ENCODE data around the gene CFL2. TPM values are rescaled to one million over a fixed set of nuclear protein-coding genes. Genes with fewer than 3 reads are reported as not detected.
"Not testable (repeated sequence)": the region's sequence is repeated elsewhere in the genome, so short reads cannot be mapped to it uniquely, and the experiment has no call there.

The CFL2 gene
- total RNA-seq, 5 donors from 2014 or later (not counting 1 experiment from before 2014, with no cell fraction given) = 10.7 to 27.3 (median 13.9) TPM

DNA sequence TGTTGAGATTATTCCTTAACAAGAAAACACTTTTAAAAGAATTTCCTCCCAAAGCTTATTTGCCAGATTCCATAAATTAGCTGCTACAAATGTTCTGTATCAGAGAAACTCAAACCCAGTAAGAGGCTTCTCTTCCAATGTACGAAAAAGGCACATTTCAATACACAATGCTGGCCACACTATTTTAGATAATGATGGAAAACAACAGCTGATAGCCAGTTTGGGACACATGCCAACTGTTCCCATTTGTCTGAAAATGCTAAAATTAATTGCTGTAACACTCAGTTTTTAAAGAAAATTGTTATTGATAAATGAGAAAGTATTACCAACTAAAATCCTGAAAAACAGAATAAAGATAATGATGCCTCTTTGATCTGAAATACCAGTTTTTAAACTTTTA lies 4.4 kb downstream of the CFL2 start:
- no peak overlapping the region for H3K27ac Mint-ChIP-seq
- H3K9me3 Mint-ChIP-seq = no peaks in the 10 kb centered on the region
- no peaks in the 10 kb centered on the region for H3K27me3 ChIP-seq (replicated peaks in 1 of 2; ENCODE audit: control insufficient read depth in 2 of 2, extremely low read depth in 1 of 2, insufficient read depth in 2 of 2, low read length in 1 of 2)
- ChIA-PET POLR2A (interaction anchor here (0.5 to 0.7 kb wide), 6 partner anchors 27 to 470 kb away, joined by 3 to 7 read pairs (median 4); no protein-coding TSS in a partner anchor), CTCF (interaction anchor here (0.6 to 4.0 kb wide), 4 partner anchors 9 to 52 kb away, joined by 3 to 14 read pairs (median 6); no protein-coding TSS in a partner anchor)
- no CpG with 5 or more reads among the region's 1 CpG for WGBS (ENCODE audit: insufficient coverage)
- no peak for DNase-seq
- H3K4me3 ChIP-seq (ENCODE audit: control insufficient read depth in 1 of 2, extremely low read depth in 1 of 2, low read length in 1 of 2) = no peak overlapping the region
- ATAC-seq (replicated peaks in 1 of 4) = no peak
- no peaks in the 10 kb centered on the region for H3K27me3 Mint-ChIP-seq
- H3K9me3 ChIP-seq = no peaks in the 10 kb centered on the region
- H3K27ac ChIP-seq (ENCODE audit: low read length) = no peak overlapping the region
- no peak overlapping the region for H3K4me3 Mint-ChIP-seq
- peaks cover 0 to 2% of the 10 kb centered on the region in 2 donors for H3K36me3 ChIP-seq (ENCODE audit: control insufficient read depth in 2 of 2, extremely low read depth in 1 of 2, insufficient read depth in 1 of 2, low read length in 1 of 2)
- H3K4me1 ChIP-seq (ENCODE audit: control insufficient read depth in 1 of 2, extremely low read depth in 1 of 2, insufficient read depth in 2 of 2, low read length in 2 of 2) = peaks cover 8% of the 10 kb centered on the region in 2 experiments
- peaks cover 12 to 24% (median 22%) of the 10 kb centered on the region in 3 donors for H3K4me1 Mint-ChIP-seq
- H3K36me3 Mint-ChIP-seq = no peaks in the 10 kb centered on the region

DNA sequence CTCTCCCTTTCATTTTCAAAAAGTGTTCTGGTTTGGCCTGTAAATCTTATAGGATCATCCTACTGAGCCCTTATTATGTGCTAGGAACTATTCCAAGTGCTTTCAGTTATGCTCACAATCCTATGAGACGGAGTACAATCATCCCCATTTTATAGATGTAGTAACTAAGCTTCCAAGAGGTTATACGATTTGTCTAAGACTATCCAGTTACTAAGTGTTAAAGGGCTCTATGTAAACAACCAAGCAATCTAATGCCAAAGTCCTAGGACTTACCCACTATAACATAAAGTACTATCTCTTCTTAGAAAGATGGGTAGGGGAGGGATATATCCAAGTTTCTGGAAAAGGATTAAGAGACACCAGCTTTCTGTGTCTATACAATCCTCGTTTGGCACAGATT lies 6.7 kb downstream of the CFL2 start:
- Histone ChIP-seq H3K4me3 (ENCODE audit: control insufficient read depth in 1 of 2, extremely low read depth in 1 of 2, low read length in 1 of 2) (no peak overlapping the region), H3K4me1 (ENCODE audit: control insufficient read depth in 1 of 2, extremely low read depth in 1 of 2, insufficient read depth in 2 of 2, low read length in 2 of 2) (no peaks in the 10 kb centered on the region), H3K9me3 (no peaks in the 10 kb centered on the region), H3K36me3 (ENCODE audit: control insufficient read depth in 2 of 2, extremely low read depth in 1 of 2, insufficient read depth in 1 of 2, low read length in 1 of 2) (peaks cover 0 to 2% of the 10 kb centered on the region in 2 donors), H3K27ac (ENCODE audit: low read length) (no peak overlapping the region), H3K27me3 (replicated peaks in 1 of 2; ENCODE audit: control insufficient read depth in 2 of 2, extremely low read depth in 1 of 2, insufficient read depth in 2 of 2, low read length in 1 of 2) (no peaks in the 10 kb centered on the region)
- ChIA-PET CTCF (no interaction called here), POLR2A (interaction anchor here in 1 of 2 donors (0.6 kb wide), 1 partner anchor 291 kb away, joined by 3 read pairs; no protein-coding TSS in a partner anchor)
- ATAC-seq (replicated peaks in 1 of 4) (no peak), DNase-seq (no peak)
- H3K27ac Mint-ChIP-seq = no peak overlapping the region
- no peaks in the 10 kb centered on the region for H3K36me3 Mint-ChIP-seq
- no peaks in the 10 kb centered on the region for H3K27me3 Mint-ChIP-seq
- no peak overlapping the region for H3K4me3 Mint-ChIP-seq
- H3K4me1 Mint-ChIP-seq = peaks cover 0 to 13% (median 9%) of the 10 kb centered on the region in 3 donors
- H3K9me3 Mint-ChIP-seq = no peaks in the 10 kb centered on the region
- no CpG with 5 or more reads among the region's 3 CpGs for WGBS (ENCODE audit: insufficient coverage)

DNA sequence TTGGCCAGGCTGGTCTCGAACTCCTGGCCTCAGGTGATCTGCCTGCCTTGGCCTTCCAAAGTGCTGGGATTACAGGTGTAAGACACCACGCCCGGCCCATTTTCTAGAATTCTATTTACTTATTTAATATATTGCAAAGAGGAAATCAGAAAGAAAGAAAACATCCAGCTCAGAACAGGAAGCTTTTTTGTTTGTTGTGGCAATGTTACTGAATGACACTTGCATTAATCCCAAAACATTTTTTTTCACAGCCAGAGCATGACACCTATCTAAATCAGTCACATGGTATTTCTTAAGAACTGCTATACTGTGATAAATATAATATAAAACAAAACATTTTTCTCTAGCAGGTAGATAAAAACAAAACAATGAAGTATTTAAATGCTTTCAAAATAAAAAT lies 12.6 kb downstream of the CFL2 start:
- Histone ChIP-seq H3K27ac (ENCODE audit: low read length) (no peak overlapping the region), H3K27me3 (replicated peaks in 1 of 2; ENCODE audit: control insufficient read depth in 2 of 2, extremely low read depth in 1 of 2, insufficient read depth in 2 of 2, low read length in 1 of 2) (no peaks in the 10 kb centered on the region), H3K36me3 (ENCODE audit: control insufficient read depth in 2 of 2, extremely low read depth in 1 of 2, insufficient read depth in 1 of 2, low read length in 1 of 2) (no peaks in the 10 kb centered on the region), H3K4me1 (ENCODE audit: control insufficient read depth in 1 of 2, extremely low read depth in 1 of 2, insufficient read depth in 2 of 2, low read length in 2 of 2) (no peaks in the 10 kb centered on the region), H3K9me3 (no peaks in the 10 kb centered on the region), H3K4me3 (ENCODE audit: control insufficient read depth in 1 of 2, extremely low read depth in 1 of 2, low read length in 1 of 2) (no peak overlapping the region)
- ChIA-PET CTCF (no interaction called here), POLR2A (no interaction called here)
- no CpG with 5 or more reads among the region's 3 CpGs for WGBS (ENCODE audit: insufficient coverage)
- H3K27ac Mint-ChIP-seq = no peak overlapping the region
- no peaks in the 10 kb centered on the region for H3K4me1 Mint-ChIP-seq
- H3K27me3 Mint-ChIP-seq = no peaks in the 10 kb centered on the region
- ATAC-seq (replicated peaks in 1 of 4) (no peak), DNase-seq (no peak)
- H3K9me3 Mint-ChIP-seq = no peaks in the 10 kb centered on the region
- H3K36me3 Mint-ChIP-seq = no peaks in the 10 kb centered on the region
- H3K4me3 Mint-ChIP-seq = no peak overlapping the region

DNA sequence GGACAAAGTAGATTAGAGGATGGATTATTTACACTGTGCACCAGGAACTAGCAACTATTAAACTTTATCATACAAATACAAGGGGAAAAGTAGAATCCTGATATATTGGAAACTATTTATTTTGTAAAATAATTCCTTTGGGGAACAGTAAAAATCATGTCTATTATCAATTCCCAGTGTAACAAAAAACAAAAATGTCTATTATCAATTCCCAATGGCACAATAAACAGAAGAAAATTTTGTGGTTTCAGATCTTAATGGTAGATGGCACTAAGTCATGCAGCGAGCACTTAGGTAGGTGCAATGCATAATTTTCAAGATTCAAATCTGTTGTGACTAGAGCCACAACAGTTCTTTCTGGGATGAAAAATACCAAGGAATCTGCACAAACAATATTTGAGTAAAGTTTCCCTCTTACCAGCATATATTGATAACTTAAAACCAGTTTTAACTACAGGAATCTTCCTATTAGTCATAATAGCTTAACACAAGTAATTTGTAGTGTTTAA lies 13.7 kb downstream of the CFL2 start:
- Mint-ChIP-seq H3K9me3 (no peaks in the 10 kb centered on the region), H3K4me1 (no peaks in the 10 kb centered on the region), H3K4me3 (no peak overlapping the region), H3K27me3 (no peaks in the 10 kb centered on the region), H3K36me3 (no peaks in the 10 kb centered on the region), H3K27ac (no peak overlapping the region)
- DNase-seq = no peak
- H3K36me3 ChIP-seq (ENCODE audit: control insufficient read depth in 2 of 2, extremely low read depth in 1 of 2, insufficient read depth in 1 of 2, low read length in 1 of 2) = no peaks in the 10 kb centered on the region
- no peak overlapping the region for H3K27ac ChIP-seq (ENCODE audit: low read length)
- no peak overlapping the region for H3K4me3 ChIP-seq (ENCODE audit: control insufficient read depth in 1 of 2, extremely low read depth in 1 of 2, low read length in 1 of 2)
- no peaks in the 10 kb centered on the region for H3K4me1 ChIP-seq (ENCODE audit: control insufficient read depth in 1 of 2, extremely low read depth in 1 of 2, insufficient read depth in 2 of 2, low read length in 2 of 2)
- ATAC-seq (replicated peaks in 1 of 4) = no peak
- no peaks in the 10 kb centered on the region for H3K27me3 ChIP-seq (replicated peaks in 1 of 2; ENCODE audit: control insufficient read depth in 2 of 2, extremely low read depth in 1 of 2, insufficient read depth in 2 of 2, low read length in 1 of 2)
- ChIA-PET POLR2A (interaction anchor here in 1 of 2 donors (1.0 kb wide), 1 partner anchor 281 kb away, joined by 4 read pairs; no protein-coding TSS in a partner anchor), CTCF (no interaction called here)
- H3K9me3 ChIP-seq = no peaks in the 10 kb centered on the region
- no CpG with 5 or more reads among the region's 1 CpG for WGBS (ENCODE audit: insufficient coverage)

DNA sequence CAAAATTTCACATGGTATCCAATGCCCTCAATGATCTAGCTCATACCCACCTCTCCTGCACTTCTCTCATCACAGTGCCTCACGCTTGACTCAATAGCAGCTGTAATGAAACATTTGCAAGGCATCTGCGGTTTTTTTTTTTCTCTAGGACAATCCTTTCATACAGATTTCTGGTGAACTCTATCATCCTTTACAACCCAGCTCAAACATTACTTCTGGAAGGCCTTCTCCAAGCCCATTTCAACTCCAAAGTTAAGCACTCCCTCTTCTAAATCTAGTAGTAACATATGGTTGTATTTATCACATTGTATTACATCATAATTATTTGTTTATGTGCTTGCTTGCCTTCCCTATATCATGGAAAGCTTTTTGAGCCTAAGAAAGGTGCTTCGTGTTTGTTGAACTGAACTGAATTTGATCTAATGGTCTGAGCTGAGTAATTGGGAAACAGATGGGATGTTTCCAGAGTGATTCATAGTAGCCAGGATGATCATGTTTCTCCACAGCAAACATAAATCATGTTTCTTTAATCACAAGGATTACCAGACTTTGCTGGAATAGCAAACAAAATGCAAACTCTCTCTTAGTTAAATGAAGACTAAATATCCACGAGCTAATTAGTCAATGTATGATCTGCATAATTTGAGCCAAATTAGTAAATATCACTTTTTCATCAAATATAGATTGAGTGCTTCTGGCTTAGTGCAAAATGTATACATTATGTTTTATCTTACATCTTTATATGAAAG lies 14.3 kb downstream of the CFL2 start:
- H3K4me1 ChIP-seq (ENCODE audit: control insufficient read depth in 1 of 2, extremely low read depth in 1 of 2, insufficient read depth in 2 of 2, low read length in 2 of 2) = no peaks in the 10 kb centered on the region
- DNase-seq (no peak), ATAC-seq (replicated peaks in 1 of 4) (no peak)
- CTCF ChIA-PET = interaction anchor here in 1 of 2 donors (0.6 kb wide), 2 partner anchors 21 to 26 kb away, joined by 3 to 4 read pairs; no protein-coding TSS in a partner anchor
- H3K27ac ChIP-seq (ENCODE audit: low read length) = no peak overlapping the region
- no peak overlapping the region for H3K4me3 Mint-ChIP-seq
- no peak overlapping the region for H3K4me3 ChIP-seq (ENCODE audit: control insufficient read depth in 1 of 2, extremely low read depth in 1 of 2, low read length in 1 of 2)
- no peak overlapping the region for H3K27ac Mint-ChIP-seq
- H3K9me3 Mint-ChIP-seq = no peaks in the 10 kb centered on the region
- no peaks in the 10 kb centered on the region for H3K36me3 Mint-ChIP-seq
- H3K27me3 ChIP-seq (replicated peaks in 1 of 2; ENCODE audit: control insufficient read depth in 2 of 2, extremely low read depth in 1 of 2, insufficient read depth in 2 of 2, low read length in 1 of 2) = no peaks in the 10 kb centered on the region
- no peaks in the 10 kb centered on the region for H3K4me1 Mint-ChIP-seq
- POLR2A ChIA-PET = interaction anchor here (0.6 to 0.7 kb wide), 2 partner anchors 147 to 671 kb away, joined by 3 read pairs; no protein-coding TSS in a partner anchor
- H3K36me3 ChIP-seq (ENCODE audit: control insufficient read depth in 2 of 2, extremely low read depth in 1 of 2, insufficient read depth in 1 of 2, low read length in 1 of 2) = no peaks in the 10 kb centered on the region
- no peaks in the 10 kb centered on the region for H3K9me3 ChIP-seq
- H3K27me3 Mint-ChIP-seq = no peaks in the 10 kb centered on the region
- 100% methylated on average over 1 of the region's 4 CpGs for WGBS (ENCODE audit: insufficient coverage)

DNA sequence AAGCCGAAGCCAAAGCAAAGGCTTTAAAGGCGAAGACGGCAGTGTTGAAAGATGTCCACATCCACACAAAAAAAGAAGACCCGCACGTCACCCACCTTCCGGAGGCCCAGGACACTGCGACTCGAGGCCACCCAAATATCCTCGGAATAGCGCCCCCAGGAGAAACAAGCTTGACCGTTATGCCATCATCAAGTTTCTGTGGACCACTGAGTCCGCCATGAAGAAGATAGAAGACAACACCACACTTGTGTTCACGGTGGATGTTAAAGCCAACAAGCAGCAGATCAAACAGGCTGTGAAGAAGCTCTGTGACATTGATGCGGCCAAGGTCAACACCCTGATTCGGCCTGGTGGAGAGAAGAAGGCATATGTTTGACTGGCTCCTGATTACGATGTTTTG lies 20.2 kb downstream of the CFL2 start:
- DNase-seq; H3K27me3 ChIP-seq (replicated peaks in 1 of 2; ENCODE audit: control insufficient read depth in 2 of 2, extremely low read depth in 1 of 2, insufficient read depth in 2 of 2, low read length in 1 of 2); H3K4me3 ChIP-seq (ENCODE audit: control insufficient read depth in 1 of 2, extremely low read depth in 1 of 2, low read length in 1 of 2); H3K36me3 ChIP-seq (ENCODE audit: control insufficient read depth in 2 of 2, extremely low read depth in 1 of 2, insufficient read depth in 1 of 2, low read length in 1 of 2); H3K9me3 Mint-ChIP-seq; POLR2A ChIA-PET; H3K9me3 ChIP-seq; H3K4me3 Mint-ChIP-seq; H3K27ac ChIP-seq (ENCODE audit: low read length); CTCF ChIA-PET; H3K27me3 Mint-ChIP-seq; H3K27ac Mint-ChIP-seq; H3K4me1 ChIP-seq (ENCODE audit: control insufficient read depth in 1 of 2, extremely low read depth in 1 of 2, insufficient read depth in 2 of 2, low read length in 2 of 2); ATAC-seq (replicated peaks in 1 of 4); H3K36me3 Mint-ChIP-seq: not testable (repeated sequence)
- H3K4me1 Mint-ChIP-seq = peaks cover 9 to 12% (median 12%) of the 10 kb centered on the region in 3 donors
- whole genome bisulfite sequencing (ENCODE audit: insufficient coverage) = 97% methylated on average over 15 of the region's 16 CpGs

All from T-cell (primary cell).